Prostate gland (tissue), 2 donors: ENCODE results near the gene PRKCD.

ENCODE experiments used
- CTCF ChIP-seq, 4 experiments: fragments of 200-600 bp in 2 of 4; fragments of 450-650 bp in 2 of 4; sonication (generic) in 2 of 4; IDR thresholded peaks; 1 replicate in 3 of 4; 2 replicates in 1 of 4; pipeline ENCODE4 v1.5.1; 2016 to 2019; ENCODE audit warnings: antibody characterized with exemption in 4 of 4, mild to moderate bottlenecking in 2 of 4, moderate library complexity in 2 of 4
- POLR2A ChIP-seq: fragments of 450-650 bp; IDR thresholded peaks from one replicate; pipeline ENCODE4 v1.6.1; 2016; ENCODE audit warnings: antibody characterized with exemption, mild to moderate bottlenecking
- POLR2AphosphoS5 ChIP-seq: sonication (generic); formaldehyde crosslinking; IDR thresholded peaks from one replicate; pipeline ENCODE4 v1.6.1; 2017; ENCODE audit warnings: antibody characterized with exemption

DNA sequence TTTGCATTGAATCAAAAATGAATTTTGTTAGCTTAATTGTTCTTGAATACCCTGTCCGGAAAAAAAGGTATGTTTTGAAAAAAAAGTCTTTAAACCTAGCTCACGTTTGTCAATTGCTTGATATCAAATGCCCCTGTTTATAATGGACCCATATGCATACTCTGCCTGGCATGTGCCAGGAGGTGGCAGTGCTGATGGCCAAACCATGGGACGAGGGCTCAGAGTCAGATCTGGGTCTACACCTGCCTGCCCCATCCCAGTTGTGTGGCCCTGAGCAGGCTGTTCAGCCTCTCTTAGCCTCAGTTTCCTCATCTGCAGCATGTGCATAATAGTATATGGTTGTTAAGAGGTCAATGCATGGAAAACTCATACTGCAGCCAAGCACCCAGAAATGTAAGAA is 38.8 kb downstream of the PRKCD start:
- TF ChIP-seq CTCF (IDR thresholded peaks at IDR 0.05) (no peak), POLR2AphosphoS5 (no peak), POLR2A (no peak)
